ENCODE results near the gene TET1.
"Not testable (repeated sequence)": the region's sequence is repeated elsewhere in the genome, so short reads cannot be mapped to it uniquely, and the experiment has no call there.

Gene TET1

GRCh38 chr10:68560186-68560942 lies at the start of gene TET1:
Gene TET1 (plus strand): TSS chr10:68560337. CDS start chr10:68572339, 12,002 bp downstream.
- no peak for DNase-seq

GRCh38 chr10:68516216-68516615 lies 43.9 kb upstream of the TET1 start:
- not testable (repeated sequence) for DNase-seq

GRCh38 chr10:68516766-68517165 lies 43.4 kb upstream of the TET1 start:
- no peak for DNase-seq

GRCh38 chr10:68517188-68517587 lies 42.9 kb upstream of the TET1 start:
- no peak for DNase-seq

- DNase-seq: not testable (repeated sequence)
These were observed 41.5 kb upstream of the TET1 start for GRCh38 chr10:68518609-68519008.

GRCh38 chr10:68525490-68526038 lies 34.6 kb upstream of the TET1 start:
- not testable (repeated sequence) for DNase-seq

- no peak for DNase-seq
These were observed 33.4 kb upstream of the TET1 start for GRCh38 chr10:68526634-68527307.

GRCh38 chr10:68536973-68537372 lies 23.2 kb upstream of the TET1 start:
- no peak for DNase-seq

- no peak for DNase-seq
These were observed 22.3 kb upstream of the TET1 start for GRCh38 chr10:68537796-68538195.

GRCh38 chr10:68543004-68543918 lies 16.9 kb upstream of the TET1 start:
- no peak for DNase-seq

- peak; percentile 42 for DNase-seq
These were observed 9.3 kb upstream of the TET1 start for GRCh38 chr10:68550747-68551411.

- no peak for DNase-seq
These were observed 7.0 kb upstream of the TET1 start for GRCh38 chr10:68553138-68553537.

GRCh38 chr10:68553599-68553998 lies 6.5 kb upstream of the TET1 start:
- DNase-seq: no peak

GRCh38 chr10:68558478-68558877 lies 1.7 kb upstream of the TET1 start:
- no peak for DNase-seq

GRCh38 chr10:68559251-68559650 lies 886 bp upstream of the TET1 start:
- DNase-seq: no peak

GRCh38 chr10:68559841-68560185 lies 324 bp upstream of the TET1 start:
- DNase-seq: no peak

- DNase-seq: no peak
These were observed 1.1 kb downstream of the TET1 start for GRCh38 chr10:68560943-68561864.

- no peak for DNase-seq
These were observed 1.9 kb downstream of the TET1 start for GRCh38 chr10:68561865-68562649.

GRCh38 chr10:68562661-68563570 lies 2.8 kb downstream of the TET1 start:
- DNase-seq: no peak
